Umbilical cord (tissue), 2 donors: Measurements from ENCODE around the gene UPF1. TPM values are rescaled to one million over a fixed set of nuclear protein-coding genes. Genes with fewer than 3 reads are reported as not detected.
"Not testable (repeated sequence)": the region's sequence is repeated elsewhere in the genome, so short reads cannot be mapped to it uniquely, and the experiment has no call there.

Experiments used
- DNase-seq: peaks from one replicate; pipeline ENCODE4 v3.0.0-alpha.2; 2015; ENCODE audit warnings: low spot score
- total RNA-seq: library from RNA; depleted of rRNA; stranded (reverse); fragments of >200 nt; gene quantifications from one replicate; pipeline ENCODE4 v1.2.3, GENCODE V29; 2014; ENCODE audit warnings: low replicate concordance; ENCODE audit not compliant: insufficient read depth

The UPF1 gene
- total RNA-seq, 1 donor from 2014 or later, result 47.7 TPM

DNA sequence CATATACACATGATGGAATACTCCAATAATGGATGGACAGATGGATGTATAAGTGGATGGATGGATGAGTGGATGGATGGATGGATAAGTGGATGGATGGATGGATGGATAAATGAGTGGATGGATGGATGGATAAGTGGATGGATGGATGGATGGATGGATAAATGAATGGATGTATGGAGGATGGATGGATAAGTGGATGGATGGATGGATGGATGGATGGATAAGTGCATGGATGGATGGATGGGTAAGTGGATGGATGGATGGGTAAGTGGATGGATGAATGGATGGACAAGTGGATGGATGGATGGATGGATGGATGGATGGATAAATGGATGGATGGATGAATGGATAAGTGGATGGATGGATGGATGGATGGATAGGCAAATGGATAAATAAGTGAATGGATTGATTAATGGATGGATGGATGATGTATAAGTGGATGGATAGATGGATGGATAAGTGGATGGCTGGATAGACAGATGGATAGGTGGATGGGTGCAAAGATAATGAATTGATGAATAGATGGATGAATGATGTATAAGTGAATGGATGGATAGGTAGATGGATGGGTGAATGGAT, 32.3 kb upstream of the UPF1 start:
- DNase-seq, result no peak

DNA sequence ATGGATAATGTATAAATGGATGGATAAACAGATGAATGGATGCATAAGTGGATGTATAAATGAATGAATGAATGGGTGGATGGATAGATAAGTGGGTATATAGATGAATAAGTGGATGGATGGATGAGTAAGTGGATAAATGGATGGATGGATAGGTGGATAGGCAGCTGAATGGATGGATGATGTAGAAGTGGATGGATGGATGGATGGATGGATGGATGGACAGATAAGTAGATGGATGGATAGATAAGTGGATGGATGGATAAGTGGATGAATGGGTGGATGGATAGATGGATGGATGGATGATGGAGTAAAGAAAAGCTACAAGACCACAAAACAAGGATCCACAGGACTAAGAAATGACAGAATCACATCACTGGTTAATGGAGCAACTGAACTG, 31.7 kb upstream of the UPF1 start:
- no peak for DNase-seq

DNA sequence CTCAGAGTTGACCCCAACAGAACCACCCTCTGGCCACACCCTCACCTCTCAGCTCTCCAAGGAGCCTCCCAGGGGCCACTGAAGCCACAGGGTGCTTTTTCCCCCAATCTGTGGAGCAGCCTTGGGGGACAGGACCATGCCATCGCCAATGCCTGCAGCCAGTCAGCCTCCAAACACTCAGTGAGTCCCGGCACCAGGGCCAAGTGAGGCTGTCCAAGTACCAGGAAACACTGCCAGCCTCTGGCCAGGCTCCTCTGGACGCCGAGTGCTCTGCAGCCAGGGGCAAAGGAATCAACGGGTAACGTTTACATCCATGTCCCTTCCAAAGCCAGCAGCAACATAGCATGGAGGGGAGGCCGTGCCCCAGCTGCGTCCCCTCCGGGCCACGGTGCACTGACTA, 31.1 kb upstream of the UPF1 start:
- no peak for DNase-seq

DNA sequence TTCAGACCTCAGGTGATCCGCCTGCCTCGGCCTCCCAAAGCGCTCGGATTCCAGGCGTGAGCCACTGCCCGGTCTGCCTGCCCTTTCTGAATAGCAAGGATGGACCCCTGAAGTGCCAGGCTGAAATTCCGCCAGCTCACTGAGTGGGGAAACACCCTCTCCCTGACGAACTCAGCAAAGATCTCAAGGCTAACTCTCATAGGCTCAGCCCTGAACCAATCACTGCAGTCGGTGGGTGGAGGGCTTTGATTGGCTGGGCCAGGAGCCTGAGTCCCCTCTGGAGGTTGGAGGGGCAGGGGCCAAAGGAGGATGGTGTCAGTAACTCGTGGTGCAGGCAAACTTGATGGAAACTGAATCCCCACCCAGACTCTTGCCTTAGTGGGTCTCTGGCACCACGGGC, 29.4 kb upstream of the UPF1 start:
- no peak for DNase-seq

DNA sequence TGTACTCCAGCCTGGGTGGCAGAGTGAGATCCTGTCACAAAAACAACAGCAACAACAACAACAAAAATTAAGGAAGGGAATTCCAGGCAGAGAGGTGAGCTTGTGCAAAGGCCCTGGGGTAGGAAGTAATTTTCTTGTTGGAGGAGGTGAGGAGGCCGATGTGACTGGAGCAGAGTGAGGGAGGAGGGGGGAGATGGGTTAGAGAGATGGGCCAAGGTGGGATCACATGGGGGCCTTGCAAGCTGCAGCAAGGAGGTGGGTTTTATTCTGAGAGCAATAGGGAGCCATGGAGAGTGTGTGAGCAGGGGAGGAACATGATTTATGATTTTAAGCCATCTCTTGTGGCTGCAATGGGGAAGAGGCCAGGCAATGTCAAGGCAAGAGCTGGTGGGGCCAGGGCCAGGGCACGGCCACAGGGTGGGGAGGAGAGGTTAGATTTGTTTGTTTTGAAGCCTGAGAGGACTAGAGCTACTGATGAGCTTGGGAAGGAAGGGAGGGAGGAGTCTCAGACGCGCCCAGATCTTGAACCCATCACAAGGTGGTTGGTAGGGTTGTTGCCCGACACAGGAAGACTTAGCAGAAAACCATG, 28.1 kb upstream of the UPF1 start:
- no peak for DNase-seq

DNA sequence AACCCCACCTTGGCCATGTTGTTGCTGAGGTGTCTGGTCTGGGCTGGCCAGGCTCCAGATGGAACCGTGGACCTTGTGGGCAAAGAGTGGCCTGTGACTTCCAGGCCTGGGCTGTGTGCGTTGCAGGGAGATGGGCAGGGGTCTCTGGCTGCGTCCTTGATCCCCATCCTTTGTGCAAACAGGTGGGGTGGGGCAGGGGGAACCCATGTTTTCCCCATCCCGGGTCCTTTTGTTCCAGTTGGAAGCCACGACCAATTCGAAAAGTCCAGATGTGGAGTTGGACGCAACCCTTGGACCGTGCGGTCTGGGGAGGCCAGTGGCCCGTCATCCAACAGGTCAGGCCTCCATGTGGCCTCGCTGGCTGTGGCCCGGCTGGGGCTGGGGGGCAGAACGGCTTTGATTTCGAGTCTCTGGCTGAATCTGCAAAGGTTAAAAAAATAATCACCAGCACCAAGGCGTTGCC, 27.6 kb upstream of the UPF1 start:
- no peak for DNase-seq

DNA sequence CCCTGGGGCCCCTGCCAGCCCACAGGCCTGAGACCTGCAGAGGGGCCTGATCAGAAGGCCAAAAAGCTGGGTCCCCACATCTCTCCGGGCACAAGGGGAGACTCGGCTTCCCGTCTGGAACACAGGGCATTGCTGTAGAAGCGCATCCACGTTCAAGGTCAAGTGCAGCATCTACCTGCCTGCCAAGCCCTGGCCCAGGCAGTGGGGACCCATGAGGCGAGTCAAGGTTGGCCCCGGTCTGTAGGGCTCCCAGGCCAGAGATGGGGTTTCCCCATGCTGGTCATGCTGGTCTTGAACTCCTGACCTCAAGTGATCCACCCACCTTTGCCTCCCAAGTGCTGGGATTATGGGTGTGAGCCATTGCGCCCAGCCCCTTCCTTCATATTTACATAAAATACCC, 27.1 kb upstream of the UPF1 start:
- DNase-seq, result no peak

DNA sequence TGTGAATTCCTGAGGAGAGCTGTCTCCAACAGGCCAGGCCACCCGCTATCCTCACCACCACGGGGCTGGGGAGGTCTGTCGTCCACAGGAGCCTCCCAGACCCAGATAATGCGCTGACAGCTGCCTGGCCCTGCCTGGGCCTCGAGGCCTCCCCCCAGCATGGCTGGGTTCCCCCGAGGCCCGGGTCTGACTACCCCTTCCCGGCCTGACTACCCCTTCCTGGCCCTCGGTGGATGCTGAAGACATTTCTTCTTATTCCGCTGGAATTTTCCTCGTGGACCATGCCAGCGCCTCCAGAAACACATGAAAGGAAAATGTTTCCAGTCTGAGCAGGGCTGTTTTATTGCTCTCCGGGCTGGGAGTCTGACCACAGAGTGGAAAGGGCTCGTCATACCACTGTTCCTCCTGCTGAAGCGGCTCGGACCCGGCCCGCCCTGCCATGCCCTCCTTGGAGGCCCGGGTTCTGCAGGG, 23.9 kb upstream of the UPF1 start:
- DNase-seq, result peak; percentile 94

DNA sequence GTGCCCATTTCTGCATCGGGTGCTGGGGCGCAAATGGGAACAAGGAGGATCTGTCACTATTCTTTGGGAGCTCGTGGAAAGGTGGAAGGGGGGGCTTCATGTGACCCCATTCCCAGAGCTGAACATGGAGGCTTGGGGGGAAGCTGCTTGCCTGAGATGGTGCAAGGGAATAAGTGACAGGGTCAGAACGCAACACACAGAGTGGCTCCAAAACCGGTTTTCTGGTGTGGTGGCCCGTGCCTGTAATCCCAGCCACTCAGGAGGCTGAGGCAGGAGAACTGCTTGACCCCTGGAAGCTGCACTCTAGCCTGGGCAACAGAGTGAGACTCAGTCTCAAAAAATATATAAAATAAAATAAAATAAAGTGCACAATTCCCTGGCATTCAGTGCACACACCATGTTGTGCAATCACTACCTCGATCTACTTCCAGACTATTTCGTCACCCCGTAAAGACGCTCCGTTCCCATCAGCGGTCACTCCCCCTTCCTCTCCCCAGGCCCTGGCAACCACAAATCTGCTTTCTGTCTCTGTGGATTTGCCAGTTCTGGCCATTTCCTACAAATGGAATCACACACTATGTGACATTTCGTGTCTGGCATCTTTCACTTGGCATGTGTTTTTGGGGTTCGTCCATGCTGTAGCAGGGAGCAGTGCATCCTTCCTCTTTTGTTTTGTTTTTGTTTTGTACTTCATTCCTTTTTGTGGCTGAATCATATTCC, 22.4 kb upstream of the UPF1 start:
- DNase-seq, result peak; percentile 79

DNA sequence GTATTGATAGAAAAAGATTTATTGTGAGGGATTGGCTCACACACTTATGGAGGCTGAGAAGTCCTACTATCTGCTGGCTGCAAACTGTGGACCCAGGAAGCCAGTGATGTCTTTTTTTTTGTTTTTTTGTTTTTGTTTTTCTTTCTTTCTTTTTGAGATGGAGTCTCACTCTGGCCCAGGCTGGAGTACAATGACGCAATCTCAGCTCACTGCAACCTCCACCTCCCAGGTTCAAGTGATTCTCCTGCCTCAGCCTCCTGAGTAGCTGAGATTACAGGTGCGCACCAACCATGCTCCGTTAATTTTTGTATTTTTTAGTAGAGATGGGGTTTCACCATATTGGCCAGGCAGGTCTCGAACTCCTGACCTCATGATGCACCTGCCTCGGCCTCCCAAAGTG, 20.1 kb upstream of the UPF1 start:
- not testable (repeated sequence) for DNase-seq

DNA sequence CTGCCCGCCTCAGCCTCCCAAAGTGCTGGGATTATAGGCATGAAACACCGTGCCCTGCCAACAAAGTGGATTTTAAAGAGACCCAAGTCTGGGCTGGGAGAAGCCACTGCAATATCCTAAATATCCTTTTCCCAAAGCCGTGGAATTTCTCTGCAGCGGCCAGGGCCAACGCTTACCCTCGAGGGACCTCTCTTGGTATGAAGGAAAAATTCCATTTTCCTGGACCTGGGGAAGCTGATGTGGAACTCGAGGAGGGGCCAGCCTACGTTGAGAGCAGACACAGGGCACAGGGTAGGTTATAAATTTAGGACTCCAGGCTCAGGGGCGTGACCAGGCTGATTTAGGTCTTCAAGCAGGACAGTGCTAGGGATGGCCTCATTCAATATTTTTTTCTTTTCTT, 17.7 kb upstream of the UPF1 start:
- peak; percentile 80 for DNase-seq

DNA sequence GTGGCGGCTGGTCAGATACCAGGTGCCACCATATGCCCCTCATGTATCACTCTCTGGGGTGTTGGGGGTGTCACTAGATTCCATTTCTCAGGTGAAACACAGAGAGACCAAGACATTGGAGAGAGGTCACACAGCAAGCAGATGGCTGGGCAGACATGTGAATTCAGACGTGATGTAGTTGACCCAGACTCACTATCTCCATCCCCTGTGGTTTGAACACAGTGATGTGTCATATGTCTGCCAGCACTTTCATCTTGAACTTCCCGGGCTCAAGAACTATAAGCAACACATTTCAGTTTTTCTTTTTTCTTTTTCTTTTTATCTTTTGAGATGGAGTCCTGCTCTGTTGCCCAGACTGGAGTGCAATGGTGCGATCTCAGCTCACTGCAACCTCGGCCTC, 16.1 kb upstream of the UPF1 start:
- DNase-seq, result no peak

DNA sequence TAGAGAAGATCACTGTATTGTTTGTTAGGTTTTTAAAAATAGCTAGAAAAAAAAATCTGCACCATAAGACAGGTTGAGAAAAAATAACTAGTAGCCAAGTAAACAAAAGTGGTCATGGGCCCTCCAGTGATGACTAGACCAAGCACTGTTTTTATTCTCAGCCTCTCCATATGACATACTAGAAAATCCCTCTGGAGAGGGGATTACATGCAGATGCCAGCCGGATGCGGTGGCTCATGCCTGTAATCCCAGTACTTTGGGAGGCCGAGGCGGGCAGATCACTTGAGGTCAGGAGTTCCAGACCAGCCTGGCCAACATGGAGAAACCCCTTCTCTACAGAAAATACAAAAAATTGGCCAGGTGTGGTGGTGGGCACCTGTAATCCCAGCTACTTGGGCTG, 15.1 kb upstream of the UPF1 start:
- not testable (repeated sequence) for DNase-seq

DNA sequence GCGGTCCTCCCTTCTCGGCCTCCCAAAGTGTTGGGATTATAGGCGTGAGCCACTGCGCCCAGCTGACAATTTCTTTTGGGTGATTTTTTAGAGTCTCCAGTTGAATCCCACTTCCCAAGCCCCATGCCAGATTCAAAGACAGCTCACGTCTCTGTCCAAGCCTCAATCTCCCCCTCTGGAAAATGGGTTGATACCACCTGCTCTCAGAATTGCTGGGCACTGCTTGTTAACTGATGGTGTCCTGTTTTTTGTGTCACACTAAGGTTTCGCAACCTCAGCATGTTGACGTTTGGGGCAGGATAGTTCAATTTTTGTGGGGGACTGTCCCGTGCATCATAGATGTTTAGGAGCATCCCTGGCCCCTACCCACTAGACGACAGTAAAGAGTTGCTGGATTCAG, 14.2 kb upstream of the UPF1 start:
- DNase-seq, result no peak

DNA sequence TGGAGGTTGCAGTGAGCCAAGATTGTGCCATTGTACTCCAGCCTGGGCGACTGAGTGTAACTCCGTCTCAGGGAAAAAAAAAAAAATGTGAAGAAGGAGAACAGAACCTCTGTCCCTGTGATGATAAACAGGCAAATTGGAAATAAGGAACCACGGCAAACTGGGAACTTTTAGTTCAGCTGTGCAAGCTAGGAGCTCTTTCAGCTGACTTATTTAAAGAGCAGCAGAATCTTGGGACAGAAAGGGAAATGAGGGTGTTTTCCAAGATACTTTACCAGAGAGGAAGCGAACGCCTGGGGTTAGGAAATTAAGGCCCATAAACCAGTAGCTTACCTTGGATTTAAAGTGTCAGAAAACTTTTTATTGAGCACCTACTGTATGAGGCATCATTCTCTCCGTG, 3.0 kb upstream of the UPF1 start:
- DNase-seq, result no peak

DNA sequence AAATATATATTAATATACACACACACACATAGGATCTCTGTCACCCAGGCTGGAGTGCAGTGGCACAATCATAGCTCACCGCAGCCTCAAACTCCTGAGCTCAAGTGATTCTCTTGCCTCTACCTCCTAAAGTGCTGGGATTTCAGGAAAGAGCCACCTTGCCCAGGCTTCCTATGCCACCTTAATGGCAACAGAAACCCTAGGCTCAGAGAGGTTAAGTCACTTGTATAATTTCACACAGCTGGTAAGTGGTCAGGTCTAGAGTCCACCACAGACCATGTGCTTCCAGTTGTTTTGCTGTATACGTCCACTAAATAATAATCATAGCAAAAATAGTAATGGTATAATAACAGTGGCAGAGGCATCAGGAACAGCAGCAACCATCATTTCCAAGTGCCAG, 1.3 kb upstream of the UPF1 start:
- DNase-seq, result no peak

DNA sequence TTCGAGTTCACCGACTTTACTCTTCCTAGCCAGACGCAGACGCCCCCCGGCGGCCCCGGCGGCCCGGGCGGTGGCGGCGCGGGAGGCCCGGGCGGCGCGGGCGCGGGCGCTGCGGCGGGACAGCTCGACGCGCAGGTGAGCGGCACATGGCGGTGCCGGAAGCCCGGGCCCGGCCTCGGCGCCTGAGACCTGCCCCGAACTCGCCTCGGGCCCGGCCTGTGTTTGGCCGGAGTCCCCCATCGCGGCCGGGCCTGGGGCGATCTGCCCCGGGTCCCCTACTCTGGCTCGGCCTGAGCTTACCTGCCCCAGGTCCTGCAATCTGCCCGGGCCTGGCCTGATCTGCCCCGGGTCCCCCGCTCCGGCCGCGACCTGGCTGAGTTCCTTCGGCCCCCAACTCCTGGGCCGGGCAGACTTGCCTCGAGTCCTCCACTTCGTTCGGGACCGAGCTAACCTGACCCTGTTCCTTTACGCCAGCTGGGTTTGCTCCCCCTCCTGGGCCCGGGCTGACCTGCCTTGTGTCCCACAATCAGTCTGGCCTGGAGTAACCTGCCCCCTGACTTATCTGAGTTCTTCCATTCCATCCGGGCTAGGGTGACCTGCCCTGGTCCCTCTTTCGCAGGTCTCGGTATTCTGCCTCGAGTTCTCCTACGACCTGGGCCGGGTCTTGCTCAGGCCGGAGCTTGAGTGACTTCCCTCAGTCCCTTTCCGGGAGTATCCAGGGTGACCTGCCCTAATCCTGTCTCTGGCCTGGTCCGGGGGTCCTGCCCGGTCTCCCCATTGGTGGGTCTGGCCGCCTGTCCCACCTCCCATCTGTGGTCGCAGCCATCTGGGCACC, 764 bp downstream of the UPF1 start:
- DNase-seq, result no peak

DNA sequence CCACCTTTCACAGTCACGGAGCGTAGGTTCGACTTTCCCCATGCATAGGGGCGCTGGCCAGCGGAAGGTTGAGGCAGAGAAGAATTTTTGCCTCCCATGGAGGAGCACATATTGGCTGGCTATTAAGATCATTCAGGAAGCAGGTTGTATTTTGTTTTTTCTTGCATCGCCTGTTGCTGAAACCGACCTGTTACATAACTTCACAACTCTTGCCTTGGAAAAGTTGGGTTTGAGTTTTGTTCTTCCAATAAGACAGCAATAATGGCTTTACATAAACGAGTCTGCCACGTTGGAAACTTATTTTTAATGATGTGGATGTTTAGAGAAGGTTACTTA, 1.4 kb downstream of the UPF1 start:
- no peak for DNase-seq

DNA sequence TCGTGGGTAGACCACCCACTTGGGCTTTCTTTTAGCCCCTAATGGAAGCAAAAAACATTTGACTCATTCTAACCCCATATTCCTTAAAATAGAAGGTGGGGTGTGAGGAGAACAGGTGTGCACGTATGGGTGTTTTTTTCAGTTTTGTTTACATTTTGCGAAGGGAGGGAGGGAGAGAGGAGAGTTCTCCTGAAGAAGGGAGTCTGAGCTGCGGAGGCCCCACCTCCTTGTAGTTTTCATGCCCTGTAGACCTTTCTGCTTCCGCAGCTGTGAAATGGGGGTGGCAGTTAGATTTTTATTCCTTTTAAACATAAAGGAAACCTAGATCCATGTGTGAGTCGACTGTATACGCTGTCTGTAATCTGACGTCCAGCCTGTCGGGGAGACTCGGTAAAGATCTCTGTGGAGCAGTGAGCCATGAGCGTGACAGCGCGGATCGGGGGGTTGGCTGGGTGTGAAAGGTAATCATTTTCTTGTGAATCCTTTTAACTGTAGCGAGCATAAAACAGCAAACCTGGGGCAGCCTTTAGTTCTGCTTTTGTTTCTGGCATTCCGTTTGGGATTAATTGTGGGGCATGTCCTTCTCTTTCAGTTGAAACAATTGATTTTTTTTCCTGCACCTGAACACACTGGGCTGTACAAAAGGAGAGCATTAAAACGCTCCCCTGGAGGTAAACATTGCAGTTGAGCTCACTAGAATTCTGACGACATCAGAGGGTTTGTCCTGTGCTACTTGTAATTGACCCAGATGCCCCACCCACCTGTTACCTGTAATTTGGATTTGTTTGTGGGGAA, 2.3 kb downstream of the UPF1 start:
- DNase-seq, result no peak

DNA sequence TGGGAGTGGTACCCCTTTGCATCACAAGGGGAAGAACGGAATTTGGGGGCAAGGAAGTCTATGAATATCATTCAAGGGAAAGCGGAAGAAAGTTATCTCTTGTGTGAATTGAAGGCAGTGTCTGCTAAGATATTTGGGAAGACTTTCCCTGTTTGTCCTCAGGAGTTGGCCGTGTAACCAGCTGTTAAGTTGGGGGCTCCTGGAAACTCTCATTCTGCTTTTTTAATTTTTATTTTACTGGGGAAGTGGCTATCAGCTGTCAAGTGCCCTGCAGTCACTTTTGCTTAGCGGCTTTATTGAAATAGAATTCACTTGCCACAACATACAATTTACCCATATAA, 2.9 kb downstream of the UPF1 start:
- DNase-seq, result no peak

DNA sequence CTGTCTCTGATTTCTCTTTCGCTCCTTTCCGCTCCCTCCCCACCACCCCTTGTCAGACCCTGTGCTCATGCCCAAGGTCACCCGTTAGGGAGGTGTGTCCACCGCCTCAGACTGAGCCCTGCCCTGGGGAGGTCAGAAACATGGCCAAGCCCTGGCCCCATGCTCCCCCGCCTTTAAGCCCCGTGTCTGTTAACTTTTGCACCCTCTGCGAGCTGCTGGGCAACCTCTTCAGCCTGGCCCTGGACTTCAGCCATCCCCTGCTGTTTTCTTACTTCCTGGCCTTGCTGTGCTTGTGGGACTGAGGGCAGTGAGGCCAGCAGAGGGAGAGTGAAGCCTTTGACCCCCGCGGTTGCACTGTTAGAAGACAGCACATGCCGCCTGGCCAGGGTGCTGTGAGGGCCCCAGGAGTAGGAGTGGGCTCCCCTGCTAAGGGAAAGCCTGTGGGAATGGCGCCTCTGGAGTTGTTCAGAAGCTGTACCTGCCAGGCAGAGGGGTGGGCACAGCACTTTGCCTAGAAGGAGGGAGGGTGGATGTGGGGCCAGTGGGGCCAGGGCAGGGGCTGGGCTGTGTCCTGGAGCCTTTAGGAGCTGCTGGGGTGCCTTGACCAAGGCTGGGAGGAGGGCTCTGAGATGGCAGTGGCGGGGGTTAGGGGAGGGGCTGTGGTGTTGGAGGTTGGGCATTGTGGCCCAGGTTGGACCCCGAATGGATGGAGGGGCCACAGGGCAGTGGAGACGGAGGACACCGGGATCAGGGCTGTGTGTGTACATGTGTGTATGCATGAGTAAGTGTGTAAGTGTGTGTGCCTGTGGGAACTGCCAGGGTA, 7.9 kb downstream of the UPF1 start:
- DNase-seq, result no peak
